Measurements from ENCODE around the gene CCDC57.

The CCDC57 gene

GRCh38 chr17:82225368-82226029, 12.9 kb upstream of the CCDC57 start:
- Mint-ChIP-seq H3K4me3 (peak overlapping the region in 1 of 3 experiments; percentile 17), H3K9me3 (peaks cover 4% of the 10 kb centered on the region), H3K27me3 (ENCODE audit: low read depth) (peaks cover 21% of the 10 kb centered on the region), H3K4me1 (peaks cover 4% of the 10 kb centered on the region), H3K36me3 (ENCODE audit: low read depth) (no peaks in the 10 kb centered on the region), H3K27ac (no peak overlapping the region)
- no peak for TF ChIP-seq CTCF (IDR thresholded peaks at IDR 0.05; ENCODE audit: unreplicated experiment in 3 of 3)

DNA sequence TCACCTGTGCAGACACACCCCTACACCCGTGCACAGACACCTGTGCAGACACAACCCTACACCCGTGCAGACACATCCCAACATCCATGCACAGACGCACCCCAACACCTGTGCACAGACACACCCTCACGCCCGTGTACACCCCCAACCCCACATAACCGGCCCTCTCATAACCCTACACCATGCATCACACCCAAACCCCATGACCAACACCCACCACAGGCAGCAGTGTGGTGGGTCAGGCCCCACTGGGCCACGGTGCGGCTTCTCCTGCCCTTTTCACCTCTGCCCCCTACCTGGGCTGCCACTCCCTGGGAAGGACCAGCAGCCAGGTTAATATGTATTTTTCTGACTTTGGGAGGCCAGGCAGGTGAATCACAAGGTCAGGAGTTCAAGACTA, 12.0 kb upstream of the CCDC57 start:
- H3K27me3 Mint-ChIP-seq (ENCODE audit: low read depth): peaks cover 17% of the 10 kb centered on the region
- no peak overlapping the region for H3K4me3 Mint-ChIP-seq
- H3K4me1 Mint-ChIP-seq: no peaks in the 10 kb centered on the region
- no peak overlapping the region for H3K27ac Mint-ChIP-seq
- H3K9me3 Mint-ChIP-seq: peaks cover 4% of the 10 kb centered on the region
- TF ChIP-seq CTCF (IDR thresholded peaks at IDR 0.05; ENCODE audit: unreplicated experiment in 3 of 3): no peak
- H3K36me3 Mint-ChIP-seq (ENCODE audit: low read depth): no peaks in the 10 kb centered on the region

DNA sequence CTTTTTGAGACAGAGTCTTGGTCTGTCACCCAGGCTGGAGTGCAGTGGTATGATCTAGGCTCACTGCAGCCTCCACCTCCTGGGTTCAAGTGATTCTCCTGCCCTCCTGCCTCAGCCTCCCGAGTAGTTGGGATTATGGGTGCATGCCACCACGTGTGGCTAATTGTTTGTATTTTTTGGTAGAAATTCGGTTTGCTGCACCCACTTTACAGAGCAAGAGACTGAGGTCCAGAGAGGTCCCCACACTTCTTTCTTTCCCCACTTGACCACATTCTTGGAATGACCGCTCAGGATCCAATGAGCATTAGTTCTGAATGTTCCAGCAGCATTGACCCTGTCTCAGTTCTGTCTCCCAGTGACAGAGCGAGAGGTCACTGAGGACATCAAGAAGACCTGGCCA, 10.9 kb upstream of the CCDC57 start:
- Mint-ChIP-seq H3K9me3 (peaks cover 4% of the 10 kb centered on the region), H3K27ac (no peak overlapping the region), H3K4me3 (peak overlapping the region in 2 of 3 experiments; percentile 15 to 29), H3K27me3 (ENCODE audit: low read depth) (peaks cover 15% of the 10 kb centered on the region), H3K36me3 (ENCODE audit: low read depth) (no peaks in the 10 kb centered on the region), H3K4me1 (no peaks in the 10 kb centered on the region)
- no peak for TF ChIP-seq CTCF (IDR thresholded peaks at IDR 0.05; ENCODE audit: unreplicated experiment in 3 of 3)

DNA sequence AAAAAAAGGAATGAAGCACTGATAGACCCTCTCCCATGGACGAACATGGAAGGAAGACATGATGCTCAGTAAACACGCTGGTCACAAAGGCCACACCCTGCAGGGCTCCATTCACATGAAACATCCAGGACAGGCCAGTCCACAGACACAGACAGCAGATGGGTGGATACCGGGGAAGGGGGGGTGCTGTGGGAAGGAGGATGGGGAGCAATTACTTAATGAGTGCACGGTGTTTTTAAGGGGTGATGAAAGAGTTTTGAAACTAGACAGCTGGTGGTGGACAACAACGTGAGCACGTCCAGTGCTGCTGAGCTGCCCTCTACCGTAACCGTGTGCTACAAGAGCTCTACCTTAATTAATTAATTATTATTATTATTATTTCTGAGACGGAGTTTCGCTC, 10.2 kb upstream of the CCDC57 start:
- Mint-ChIP-seq H3K27me3 (ENCODE audit: low read depth) (peaks cover 15% of the 10 kb centered on the region), H3K4me1 (no peaks in the 10 kb centered on the region), H3K9me3 (peaks cover 4% of the 10 kb centered on the region), H3K4me3 (no peak overlapping the region), H3K27ac (no peak overlapping the region), H3K36me3 (ENCODE audit: low read depth) (no peaks in the 10 kb centered on the region)
- no peak for TF ChIP-seq CTCF (IDR thresholded peaks at IDR 0.05; ENCODE audit: unreplicated experiment in 3 of 3)

DNA sequence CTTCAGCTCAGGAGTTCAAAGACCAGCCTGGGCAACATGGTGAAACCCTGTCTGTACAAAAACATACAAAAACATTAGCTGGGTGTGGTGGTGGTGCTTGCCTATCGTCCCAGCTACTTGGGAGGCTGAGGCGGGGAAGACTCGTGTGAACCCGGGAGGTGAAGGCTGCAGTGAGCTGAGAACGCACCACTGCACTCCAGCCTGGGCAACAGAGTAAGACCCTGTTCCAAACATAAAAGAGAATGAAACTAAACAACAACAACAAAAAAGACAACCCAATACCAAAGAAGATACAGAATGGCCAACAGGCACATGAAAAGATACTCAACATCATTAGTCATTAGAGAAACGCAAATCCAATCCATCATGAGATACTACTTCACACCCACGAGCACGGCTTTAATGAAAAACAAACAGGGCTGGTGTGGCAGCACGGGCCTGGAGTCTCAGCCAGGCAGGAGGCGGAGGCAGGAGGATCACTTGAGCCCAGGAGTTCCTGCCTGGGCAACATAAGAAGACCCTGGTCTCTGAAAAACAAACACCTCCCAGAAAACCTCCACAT, 8.8 kb upstream of the CCDC57 start:
- Mint-ChIP-seq H3K27me3 (ENCODE audit: low read depth) (peaks cover 6% of the 10 kb centered on the region), H3K27ac (peak overlapping the region in 1 of 3 experiments; percentile 65), H3K36me3 (ENCODE audit: low read depth) (no peaks in the 10 kb centered on the region), H3K9me3 (peaks cover 4% of the 10 kb centered on the region), H3K4me1 (no peaks in the 10 kb centered on the region), H3K4me3 (peak overlapping the region in 2 of 3 experiments; percentile 4 to 12)
- no peak for TF ChIP-seq CTCF (IDR thresholded peaks at IDR 0.05; ENCODE audit: unreplicated experiment in 3 of 3)

All from nephron (organoid).